Measurements from ENCODE around the gene PKNOX1. TPM values are rescaled to one million over a fixed set of nuclear protein-coding genes. Genes with fewer than 3 reads are reported as not detected.
"Not testable (repeated sequence)": the region's sequence is repeated elsewhere in the genome, so short reads cannot be mapped to it uniquely, and the experiment has no call there.

The PKNOX1 gene, protein sequence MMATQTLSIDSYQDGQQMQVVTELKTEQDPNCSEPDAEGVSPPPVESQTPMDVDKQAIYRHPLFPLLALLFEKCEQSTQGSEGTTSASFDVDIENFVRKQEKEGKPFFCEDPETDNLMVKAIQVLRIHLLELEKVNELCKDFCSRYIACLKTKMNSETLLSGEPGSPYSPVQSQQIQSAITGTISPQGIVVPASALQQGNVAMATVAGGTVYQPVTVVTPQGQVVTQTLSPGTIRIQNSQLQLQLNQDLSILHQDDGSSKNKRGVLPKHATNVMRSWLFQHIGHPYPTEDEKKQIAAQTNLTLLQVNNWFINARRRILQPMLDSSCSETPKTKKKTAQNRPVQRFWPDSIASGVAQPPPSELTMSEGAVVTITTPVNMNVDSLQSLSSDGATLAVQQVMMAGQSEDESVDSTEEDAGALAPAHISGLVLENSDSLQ
- 14.9 TPM for total RNA-seq
- long read RNA-seq, full-length matches to known transcripts: 7 of 17 reads
- long read RNA-seq, partial matches to known transcripts: 8 of 17 reads
- long read RNA-seq, other reads (novel, unspliced or antisense): 2 of 17 reads

DNA sequence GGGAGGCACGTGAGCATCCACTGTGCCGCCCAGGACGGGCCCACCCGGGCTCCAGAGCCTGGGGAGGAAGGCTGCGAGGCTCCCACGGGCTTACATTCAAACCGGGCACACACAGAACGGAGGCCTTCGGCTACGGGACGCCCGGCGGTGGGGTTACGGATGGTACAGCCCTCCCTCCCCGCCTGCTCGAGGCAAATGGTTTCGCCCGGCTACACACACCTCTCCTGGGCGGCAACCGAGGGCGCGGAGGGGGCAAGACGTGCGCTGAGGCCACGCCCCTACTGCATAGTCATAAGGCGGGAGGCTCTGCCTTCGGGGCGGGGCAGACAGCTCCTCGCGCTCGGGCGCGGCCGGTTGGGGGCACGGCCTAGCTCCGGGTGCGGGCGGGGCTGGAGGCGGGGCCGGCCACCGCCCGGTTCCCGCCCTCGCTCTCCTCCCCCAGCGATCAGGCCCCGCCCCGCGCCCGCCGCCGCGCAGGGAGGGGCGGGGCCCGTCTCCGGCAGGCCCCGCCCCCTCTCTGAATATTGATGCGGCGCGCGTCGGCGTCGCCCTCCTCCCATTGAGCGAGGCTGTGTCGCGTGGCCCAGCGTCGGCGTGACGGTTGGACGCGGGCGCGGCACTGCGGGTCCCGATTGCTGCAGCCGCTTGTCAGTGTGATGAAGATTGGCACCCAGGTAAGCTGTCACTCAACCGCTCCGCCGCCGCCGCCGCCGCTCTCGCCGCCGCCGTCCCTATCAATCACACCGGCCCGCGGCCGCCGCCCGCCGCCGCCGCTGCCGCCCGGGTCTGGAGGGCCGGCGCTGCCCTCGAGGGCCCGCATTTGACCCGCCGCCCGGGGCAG lies at the start of gene PKNOX1:
TSS of gene PKNOX1 (plus strand) at position 572 of the 841 bp plus-strand sequence. CDS start 29,820 bp downstream, outside the sequence.
- H3K4me1 ChIP-seq: peaks cover 16% of the 10 kb centered on the region
- intact Hi-C loops (cut with DNase I): no loop called here
- peak within 1 kb of the TSS; percentile 85 for H3K4me3 ChIP-seq
- no peaks in the 10 kb centered on the region for H3K9me3 ChIP-seq
- TF ChIP-seq, protein P1, sequence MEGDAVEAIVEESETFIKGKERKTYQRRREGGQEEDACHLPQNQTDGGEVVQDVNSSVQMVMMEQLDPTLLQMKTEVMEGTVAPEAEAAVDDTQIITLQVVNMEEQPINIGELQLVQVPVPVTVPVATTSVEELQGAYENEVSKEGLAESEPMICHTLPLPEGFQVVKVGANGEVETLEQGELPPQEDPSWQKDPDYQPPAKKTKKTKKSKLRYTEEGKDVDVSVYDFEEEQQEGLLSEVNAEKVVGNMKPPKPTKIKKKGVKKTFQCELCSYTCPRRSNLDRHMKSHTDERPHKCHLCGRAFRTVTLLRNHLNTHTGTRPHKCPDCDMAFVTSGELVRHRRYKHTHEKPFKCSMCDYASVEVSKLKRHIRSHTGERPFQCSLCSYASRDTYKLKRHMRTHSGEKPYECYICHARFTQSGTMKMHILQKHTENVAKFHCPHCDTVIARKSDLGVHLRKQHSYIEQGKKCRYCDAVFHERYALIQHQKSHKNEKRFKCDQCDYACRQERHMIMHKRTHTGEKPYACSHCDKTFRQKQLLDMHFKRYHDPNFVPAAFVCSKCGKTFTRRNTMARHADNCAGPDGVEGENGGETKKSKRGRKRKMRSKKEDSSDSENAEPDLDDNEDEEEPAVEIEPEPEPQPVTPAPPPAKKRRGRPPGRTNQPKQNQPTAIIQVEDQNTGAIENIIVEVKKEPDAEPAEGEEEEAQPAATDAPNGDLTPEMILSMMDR (IDR thresholded peaks at IDR 0.05): no peak
- H3K27ac ChIP-seq: peak within 1 kb of the TSS; percentile 93
- DNase-seq (peak; percentile 100), ATAC-seq (peak; percentile 95)
- H3K27me3 ChIP-seq: no peaks in the 10 kb centered on the region
- H3K36me3 ChIP-seq: no peaks in the 10 kb centered on the region

DNA sequence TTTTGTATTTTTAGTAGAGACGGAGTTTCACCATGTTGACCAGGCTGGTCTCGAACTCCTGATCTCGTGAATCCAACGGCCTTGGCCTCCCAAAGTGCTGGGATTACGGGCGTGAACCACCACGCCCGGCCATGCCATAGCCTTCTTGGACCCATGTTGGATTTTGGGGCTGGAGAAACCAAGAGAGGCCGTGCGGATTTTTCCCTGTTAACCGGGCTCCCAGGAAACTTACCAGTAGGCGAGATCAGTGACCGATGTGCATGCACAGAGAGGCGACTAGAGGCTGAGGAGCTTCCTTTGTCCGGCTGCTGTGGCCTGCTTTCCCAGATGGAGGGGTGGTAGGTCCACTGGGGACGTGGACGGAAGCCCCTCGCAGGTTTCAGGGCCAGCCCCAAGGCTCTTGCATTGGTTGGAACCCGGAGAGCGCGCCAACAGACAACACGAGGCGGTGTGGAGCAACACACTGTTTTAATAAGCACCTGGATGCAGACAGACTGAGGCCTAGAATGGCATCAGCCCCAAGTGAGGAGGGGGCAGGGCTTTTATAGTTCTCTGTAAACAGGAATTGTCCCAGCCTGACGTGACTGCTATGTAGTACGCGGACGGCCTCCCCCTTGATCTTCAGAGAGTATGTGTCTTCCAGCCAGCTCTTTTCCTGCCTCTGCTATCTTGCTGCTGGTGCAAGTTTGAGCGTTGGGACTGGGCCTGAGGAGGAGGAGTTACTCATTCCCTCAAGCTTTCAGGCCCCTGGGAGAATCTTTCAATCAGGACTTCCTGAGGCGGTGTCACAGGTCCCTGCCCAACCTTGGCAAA lies 49.0 kb upstream of the PKNOX1 start, which contains the start of gene ERVH48-1:
TSS of gene ERVH48-1 (minus strand) at position 517 of the 813 bp plus-strand sequence. CDS start 6,624 bp downstream, outside the sequence.
- Histone ChIP-seq H3K27ac (no peak within 1 kb of the TSS), H3K4me1 (peaks cover 9% of the 10 kb centered on the region), H3K36me3 (no peaks in the 10 kb centered on the region), H3K4me3 (no peak within 1 kb of the TSS), H3K27me3 (no peaks in the 10 kb centered on the region), H3K9me3 (no peaks in the 10 kb centered on the region)
- intact Hi-C loops (cut with DNase I): no loop called here
- DNase-seq (no peak), ATAC-seq (no peak)
- TF ChIP-seq, protein P1 (IDR thresholded peaks at IDR 0.05): no peak

DNA sequence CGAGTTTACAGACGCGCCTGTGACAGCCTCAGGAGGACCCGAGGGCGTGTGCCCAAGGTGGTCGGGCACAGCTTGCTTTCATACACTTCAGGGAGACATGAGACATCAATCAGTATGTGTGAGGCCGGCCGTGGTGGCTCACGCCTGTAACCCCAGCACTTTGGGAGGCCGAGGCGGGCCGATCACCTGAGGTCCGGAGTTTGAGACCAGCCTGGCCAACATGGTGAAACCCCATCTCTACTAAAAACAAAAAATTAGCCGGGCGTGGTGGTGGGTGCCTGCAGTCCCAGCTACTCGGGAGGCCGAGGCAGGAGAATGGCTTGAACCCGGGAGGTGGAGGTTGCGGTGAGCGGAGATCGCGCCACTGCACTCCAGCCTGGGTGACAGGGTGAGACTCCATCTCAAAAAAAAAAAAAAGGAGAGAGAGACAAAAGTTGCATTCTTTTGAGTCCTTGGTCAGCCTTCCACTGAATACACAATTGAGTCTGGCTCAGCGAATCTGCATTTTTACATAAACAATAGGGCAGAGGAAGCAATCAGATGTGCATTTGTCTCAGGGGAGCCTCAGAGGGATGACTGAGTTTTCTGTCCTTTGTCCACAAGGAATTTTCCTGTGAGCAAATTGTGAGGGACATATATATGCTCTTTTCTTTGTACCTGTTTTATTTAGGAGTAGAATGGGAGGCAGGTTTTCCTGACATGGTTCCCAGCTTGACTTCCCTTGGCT lies 46.7 kb upstream of the PKNOX1 start:
- H3K36me3 ChIP-seq; H3K27ac ChIP-seq; H3K27me3 ChIP-seq; ATAC-seq; H3K9me3 ChIP-seq; H3K4me3 ChIP-seq; H3K4me1 ChIP-seq; intact Hi-C loops (cut with DNase I): not testable (repeated sequence)
- DNase-seq: peak; percentile 34

DNA sequence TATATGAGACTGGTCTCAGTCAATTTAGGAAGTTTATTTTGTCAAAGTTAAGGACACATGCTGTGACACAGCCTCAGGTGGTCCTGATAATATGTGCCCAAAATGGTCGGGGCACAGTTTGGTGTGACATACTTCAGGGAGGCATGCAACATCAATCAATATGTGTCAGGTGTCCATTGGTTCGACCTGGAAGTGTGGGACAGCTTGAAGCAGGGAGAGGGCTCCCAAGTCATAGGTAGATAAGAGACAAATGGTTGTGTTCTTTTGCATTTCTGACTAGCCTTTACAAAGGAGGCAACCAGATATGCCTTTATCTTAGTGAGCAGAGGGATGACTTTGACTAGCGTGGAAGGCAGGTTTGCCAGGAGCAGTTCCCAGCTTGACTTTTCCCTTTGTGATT lies 44.4 kb upstream of the PKNOX1 start:
- no peak overlapping the region for H3K27ac ChIP-seq
- no peak overlapping the region for H3K4me3 ChIP-seq
- no peak for DNase-seq
- ATAC-seq: no peak
- TF ChIP-seq, protein P1 (IDR thresholded peaks at IDR 0.05): no peak
- no peaks in the 10 kb centered on the region for H3K27me3 ChIP-seq
- H3K9me3 ChIP-seq: no peaks in the 10 kb centered on the region
- intact Hi-C loops (cut with DNase I): no loop called here
- peaks cover 4% of the 10 kb centered on the region for H3K4me1 ChIP-seq
- H3K36me3 ChIP-seq: no peaks in the 10 kb centered on the region

DNA sequence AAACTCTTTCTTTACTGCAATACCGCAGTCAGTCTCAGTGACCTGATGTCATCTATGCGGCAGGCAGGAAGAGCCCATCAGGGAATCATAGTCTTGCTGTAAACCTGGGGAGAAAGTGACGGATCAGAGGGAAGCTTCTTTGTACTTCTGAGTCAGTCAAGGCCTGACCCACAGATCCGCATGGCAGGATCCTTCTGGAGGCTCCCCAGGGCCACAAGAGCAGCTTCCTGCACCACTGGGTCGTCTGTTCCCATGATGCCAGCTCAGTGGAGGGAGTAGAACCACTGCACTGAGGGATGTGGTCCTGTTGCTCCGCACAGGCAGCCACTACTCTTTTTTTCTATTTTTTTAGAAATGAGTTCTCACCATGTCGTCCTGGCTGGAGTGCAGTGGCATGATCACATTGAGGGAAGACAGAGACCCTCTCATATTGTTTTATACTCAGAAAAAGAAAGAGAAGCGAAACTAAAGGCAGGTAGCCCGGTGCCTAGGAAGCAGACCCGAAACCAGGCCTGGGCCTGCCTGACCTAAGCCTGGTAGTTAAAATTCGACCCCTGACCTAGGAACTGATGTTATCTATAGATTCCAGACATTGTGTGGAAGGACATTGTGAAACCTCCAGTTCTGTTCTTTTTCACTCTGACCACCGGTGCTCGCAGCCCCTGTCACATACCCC lies 42.7 kb upstream of the PKNOX1 start:
- peak; percentile 23 for DNase-seq
- Histone ChIP-seq H3K9me3 (no peaks in the 10 kb centered on the region), H3K27me3 (no peaks in the 10 kb centered on the region), H3K4me1 (peaks cover 4% of the 10 kb centered on the region), H3K4me3 (no peak overlapping the region), H3K36me3 (no peaks in the 10 kb centered on the region), H3K27ac (no peak overlapping the region)
- intact Hi-C loops (cut with DNase I): no loop called here
- ATAC-seq: no peak
- TF ChIP-seq, protein P1 (IDR thresholded peaks at IDR 0.05): no peak

DNA sequence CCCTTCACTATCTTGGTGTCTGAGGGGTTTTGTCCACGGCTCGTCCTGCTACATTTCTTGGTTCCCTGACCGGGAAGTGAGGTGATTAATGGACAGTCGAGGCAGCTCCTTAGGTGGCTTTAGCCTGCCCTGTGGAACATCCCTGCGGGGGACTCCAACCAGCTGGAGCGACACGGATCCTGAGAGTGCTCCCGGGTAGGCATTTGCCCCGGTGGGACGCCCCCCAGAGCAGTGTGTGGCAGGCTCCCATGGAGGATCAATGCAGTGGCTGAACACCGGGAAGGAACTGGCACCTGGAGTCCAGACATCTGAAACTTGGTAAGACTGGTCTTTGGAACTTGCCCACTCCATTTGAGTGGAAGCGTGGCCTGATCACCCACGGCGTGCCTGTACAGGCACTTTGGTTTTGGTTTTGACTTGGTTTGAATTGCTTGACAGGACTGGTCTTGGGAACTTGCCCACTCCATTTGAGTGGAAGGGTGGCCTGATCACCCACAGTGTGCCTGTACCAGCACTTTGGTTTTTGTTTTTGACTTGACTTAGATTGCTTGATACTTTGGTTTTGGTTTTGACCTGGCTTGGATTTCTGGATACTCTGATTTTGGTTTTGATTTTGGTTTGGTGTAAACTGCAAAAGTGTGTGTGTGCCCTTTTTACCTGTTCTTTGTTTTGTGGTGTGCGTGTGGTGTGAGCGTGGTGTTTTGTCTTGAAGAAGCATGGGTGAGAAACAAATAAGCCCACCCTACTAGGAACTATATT lies 41.8 kb upstream of the PKNOX1 start:
- H3K27me3 ChIP-seq; H3K4me1 ChIP-seq; H3K27ac ChIP-seq; H3K9me3 ChIP-seq; ATAC-seq; intact Hi-C loops (cut with DNase I); H3K4me3 ChIP-seq; H3K36me3 ChIP-seq: not testable (repeated sequence)
- peak; percentile 51 for DNase-seq

DNA sequence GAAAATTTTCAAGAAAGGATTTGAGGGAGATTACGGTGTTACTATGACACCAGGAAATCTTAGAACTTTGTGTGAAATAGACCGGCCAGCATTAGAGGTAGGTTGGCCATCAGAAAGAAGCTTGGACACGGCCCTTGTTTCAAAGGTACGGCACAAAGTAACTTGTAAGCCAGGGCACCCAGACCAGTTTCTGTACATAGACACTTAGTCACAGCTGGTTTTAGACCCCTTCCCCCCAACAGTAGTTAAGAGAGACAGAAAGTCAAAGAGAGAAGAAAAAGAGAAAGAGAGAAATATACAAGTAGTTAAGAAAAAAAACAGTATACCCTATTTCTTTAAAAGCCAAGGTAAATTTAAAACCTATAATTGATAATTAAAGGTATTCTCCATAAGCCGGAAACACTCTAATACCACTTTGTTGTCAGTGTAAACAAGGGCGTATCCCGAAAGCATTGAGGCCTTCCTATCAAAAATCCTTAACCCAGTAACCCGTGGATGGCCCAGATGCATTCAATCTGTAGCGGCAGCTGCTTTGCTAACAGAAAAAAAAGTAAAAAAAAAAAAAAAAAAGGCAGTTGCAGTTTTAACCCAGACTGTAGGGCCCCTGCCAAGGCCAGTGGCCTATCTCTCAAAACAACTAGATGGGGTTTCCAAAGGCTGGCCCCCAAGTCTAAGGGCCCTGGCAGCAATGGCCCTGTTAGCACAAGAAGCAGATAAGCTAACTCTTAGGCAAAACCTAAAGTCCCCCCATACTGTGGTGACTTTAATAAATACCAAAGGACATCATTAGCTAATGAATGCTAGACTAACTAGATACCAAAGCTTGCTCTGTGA lies 41.0 kb upstream of the PKNOX1 start:
- intact Hi-C loops (cut with DNase I); H3K4me3 ChIP-seq; ATAC-seq; H3K4me1 ChIP-seq; H3K9me3 ChIP-seq; H3K27me3 ChIP-seq; H3K36me3 ChIP-seq: not testable (repeated sequence)
- peak overlapping the region; percentile 55 for H3K27ac ChIP-seq
- peak; percentile 12 for DNase-seq
